ENCODE data around the gene NAA80.

Gene NAA80

GRCh38 chr3:50260027-50260941 is 38.9 kb downstream of the NAA80 start:
- peak; percentile 20 for TF ChIP-seq POLR2A (IDR thresholded peaks at IDR 0.05; ENCODE audit: low read length)
- no peak for TF ChIP-seq GATA1 (IDR thresholded peaks at IDR 0.05; ENCODE audit: low read depth, low read length)
- peak; percentile 90 to 95 for DNase-seq

DNA sequence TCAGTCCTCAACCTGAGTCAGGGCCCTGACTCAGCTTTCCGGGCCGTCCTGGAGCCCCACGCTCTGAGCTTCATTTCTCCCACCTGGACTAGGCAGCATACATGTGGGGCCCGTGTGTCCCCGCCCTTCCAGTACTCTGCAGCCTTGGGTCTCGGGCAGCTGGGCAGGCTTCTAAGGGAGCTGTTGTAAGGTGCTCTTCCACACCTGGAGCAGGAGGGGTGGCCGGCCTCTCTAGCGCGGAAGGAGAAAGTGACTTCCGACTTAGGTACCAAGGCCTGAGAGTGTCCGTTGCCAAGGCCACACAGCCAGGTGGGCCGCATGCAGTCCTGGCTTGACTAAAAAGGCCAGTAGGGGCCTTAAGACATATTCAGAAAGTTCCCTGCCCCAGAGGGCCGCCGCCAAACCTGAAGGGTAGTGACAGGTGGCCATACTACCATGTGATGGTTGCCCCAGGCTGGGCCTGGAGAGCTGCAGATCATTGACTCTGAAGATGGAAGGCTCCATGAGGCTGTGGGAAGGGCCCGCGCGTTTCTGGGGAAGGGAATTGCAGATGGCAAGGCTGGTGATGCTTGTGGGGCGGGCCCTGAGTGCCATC is 39.7 kb downstream of the NAA80 start:
- no peak for DNase-seq
- TF ChIP-seq GATA1 (IDR thresholded peaks at IDR 0.05; ENCODE audit: low read depth, low read length) (no peak), POLR2A (IDR thresholded peaks at IDR 0.05; ENCODE audit: low read length) (no peak)

GRCh38 chr3:50258979-50259378 is 40.2 kb downstream of the NAA80 start:
- no peak for DNase-seq
- TF ChIP-seq GATA1 (IDR thresholded peaks at IDR 0.05; ENCODE audit: low read depth, low read length) (no peak), POLR2A (IDR thresholded peaks at IDR 0.05; ENCODE audit: low read length) (no peak)

- TF ChIP-seq GATA1 (IDR thresholded peaks at IDR 0.05; ENCODE audit: low read depth, low read length) (no peak), POLR2A (IDR thresholded peaks at IDR 0.05; ENCODE audit: low read length) (no peak)
- DNase-seq: no peak
Observed at GRCh38 chr3:50258029-50258680, 41.0 kb downstream of the NAA80 start.

DNA sequence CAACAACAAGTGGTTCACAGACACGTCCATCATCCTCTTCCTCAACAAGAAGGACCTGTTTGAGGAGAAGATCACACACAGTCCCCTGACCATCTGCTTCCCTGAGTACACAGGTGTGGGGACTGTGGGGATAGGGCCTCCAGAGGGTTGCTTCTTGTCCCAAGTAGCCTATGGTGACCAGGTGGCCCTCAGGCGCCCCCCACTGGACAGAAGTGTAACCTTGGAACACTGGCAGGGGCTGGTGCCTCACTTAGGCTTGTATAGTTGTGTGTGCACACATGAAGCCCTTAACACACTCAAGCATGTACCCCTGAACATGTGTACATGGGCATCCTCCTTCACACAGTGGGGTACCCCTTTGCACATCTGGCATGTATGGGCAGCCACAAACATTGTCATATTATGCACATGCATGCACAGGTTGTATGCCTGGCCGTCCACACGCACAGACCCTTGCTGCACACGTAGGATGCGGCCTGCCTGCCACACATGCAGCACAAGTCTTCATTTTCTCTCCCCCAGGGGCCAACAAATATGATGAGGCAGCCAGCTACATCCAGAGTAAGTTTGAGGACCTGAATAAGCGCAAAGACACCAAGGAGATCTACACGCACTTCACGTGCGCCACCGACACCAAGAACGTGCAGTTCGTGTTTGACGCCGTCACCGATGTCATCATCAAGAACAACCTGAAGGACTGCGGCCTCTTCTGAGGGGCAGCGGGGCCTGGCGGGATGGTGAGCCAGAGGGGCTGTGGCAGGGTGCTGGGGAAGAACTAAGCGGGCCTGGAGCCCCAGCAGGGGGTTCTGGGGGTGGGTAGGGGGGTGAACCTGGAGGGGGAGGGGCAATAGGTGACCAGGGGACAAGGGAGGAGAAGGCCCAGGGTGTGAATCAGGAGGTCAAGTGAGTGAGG is 42.0 kb downstream of the NAA80 start:
- DNase-seq: peak; percentile 57 to 66
- TF ChIP-seq GATA1 (IDR thresholded peaks at IDR 0.05; ENCODE audit: low read depth, low read length) (no peak), POLR2A (IDR thresholded peaks at IDR 0.05; ENCODE audit: low read length) (no peak)

- no peak for DNase-seq
- no peak for TF ChIP-seq POLR2A (IDR thresholded peaks at IDR 0.05; ENCODE audit: low read length)
- TF ChIP-seq GATA1 (IDR thresholded peaks at IDR 0.05; ENCODE audit: low read depth, low read length): no peak
Observed at GRCh38 chr3:50255251-50255615, 44.0 kb downstream of the NAA80 start.

GRCh38 chr3:50254577-50255250 is 44.5 kb downstream of the NAA80 start:
- no peak for DNase-seq
- TF ChIP-seq POLR2A (IDR thresholded peaks at IDR 0.05; ENCODE audit: low read length) (no peak), GATA1 (IDR thresholded peaks at IDR 0.05; ENCODE audit: low read depth, low read length) (no peak)

GRCh38 chr3:50251220-50251619 is 48.0 kb downstream of the NAA80 start:
- no peak for TF ChIP-seq GATA1 (IDR thresholded peaks at IDR 0.05; ENCODE audit: low read depth, low read length)
- TF ChIP-seq POLR2A (IDR thresholded peaks at IDR 0.05; ENCODE audit: low read length): no peak
- peak; percentile 78 to 82 for DNase-seq

- TF ChIP-seq POLR2A (IDR thresholded peaks at IDR 0.05; ENCODE audit: low read length) (no peak), GATA1 (IDR thresholded peaks at IDR 0.05; ENCODE audit: low read depth, low read length) (no peak)
Observed at GRCh38 chr3:50250514-50250913, 48.7 kb downstream of the NAA80 start.

DNA sequence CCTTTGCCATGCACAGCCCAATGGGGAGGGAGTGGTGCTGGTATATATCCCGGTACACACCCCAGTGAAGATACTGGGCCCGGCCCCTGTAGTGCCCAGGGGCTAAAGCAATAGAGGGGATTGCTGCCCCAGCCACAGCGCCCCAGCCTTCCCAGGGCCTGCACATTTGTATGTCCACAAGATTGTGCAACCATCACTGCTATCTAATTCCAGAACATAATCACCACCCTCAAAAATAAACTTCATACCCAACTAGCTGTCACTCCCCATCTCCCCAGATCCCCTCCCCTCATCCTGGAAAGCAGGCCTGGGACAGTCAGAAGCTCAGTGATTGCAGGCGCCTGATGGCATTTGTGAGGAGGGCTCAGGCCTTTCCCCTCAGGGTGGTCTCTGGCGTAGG is 49.7 kb downstream of the NAA80 start:
- no peak for DNase-seq
- TF ChIP-seq POLR2A (IDR thresholded peaks at IDR 0.05; ENCODE audit: low read length) (no peak), GATA1 (IDR thresholded peaks at IDR 0.05; ENCODE audit: low read depth, low read length) (no peak)

More at GRCh38 chr3:50250514-50250913, 48.7 kb downstream of the NAA80 start:
- no peak for DNase-seq

GRCh38 chr3:50248387-50248786 is 50.8 kb downstream of the NAA80 start:
- DNase-seq: no peak
- TF ChIP-seq GATA1 (IDR thresholded peaks at IDR 0.05; ENCODE audit: low read depth, low read length) (no peak), POLR2A (IDR thresholded peaks at IDR 0.05; ENCODE audit: low read length) (no peak)

DNA sequence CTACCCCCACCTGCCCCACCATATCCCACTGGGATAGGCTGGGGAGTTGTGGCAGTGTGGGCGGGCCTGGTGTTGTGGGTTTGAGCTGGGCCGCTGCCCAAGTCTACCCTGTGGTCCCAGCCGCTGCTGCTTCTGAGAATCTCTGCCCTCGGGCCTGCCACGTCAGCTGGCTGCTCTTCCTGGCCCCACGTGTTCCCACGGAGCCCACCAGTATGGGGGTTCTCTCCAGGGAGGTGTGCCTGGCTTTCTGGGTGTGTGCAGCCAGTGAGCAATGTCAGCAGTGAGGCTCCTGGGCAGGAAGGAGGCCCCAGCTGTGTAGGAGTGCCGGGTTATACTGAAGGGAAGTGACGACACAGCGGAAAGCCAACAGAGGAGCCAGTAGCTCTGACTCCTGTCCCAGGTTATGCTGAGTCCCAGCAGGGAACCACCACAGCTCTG is 52.7 kb downstream of the NAA80 start:
- TF ChIP-seq GATA1 (IDR thresholded peaks at IDR 0.05; ENCODE audit: low read depth, low read length) (no peak), POLR2A (IDR thresholded peaks at IDR 0.05; ENCODE audit: low read length) (no peak)
- peak; percentile 58 to 66 for DNase-seq

Data from erythroblast (primary cell).